GM12878 (cell line): ENCODE results near the gene FAM171A1. TPM values are rescaled to one million over a fixed set of nuclear protein-coding genes. Genes with fewer than 3 reads are reported as not detected.

Experiments used
- ATAC-seq: fragments of 200-7000 bp; cut with Tn5 transposase; 3 replicates; pipeline ENCODE4 v1.9.1; 2020; ENCODE audit warnings: mild to moderate bottlenecking, moderate library complexity
- BruUV-seq: library from RNA; stranded (reverse); fragments of 400-500 nt; replicated peaks from 2 replicates; lab custom pipeline; 2021; lab: Mats Ljungman, UMichigan
- CTCF ChIA-PET: fragments of 300-600 bp; sonication (Branson Sonifier 250); formaldehyde crosslinking; extraction: SDS; loops from one replicate; lab custom pipeline; 2021; ENCODE audit warnings: inconsistent platforms; lab: Yijun Ruan, JAX
- POLR2A ChIA-PET: fragments of 350-600 bp; formaldehyde crosslinking; extraction: SDS; loops from one replicate; lab custom pipeline; 2021; ENCODE audit warnings: inconsistent platforms; lab: Charles Lee
- RAD21 ChIA-PET: fragments of 300-600 bp; sonication (Branson Sonifier 250); formaldehyde crosslinking; loops from one replicate; lab custom pipeline; 2023; ENCODE audit warnings: antibody characterized with exemption; ENCODE audit not compliant: unreplicated experiment; lab: Charles Lee
- SMC1A ChIA-PET: fragments of 300-600 bp; sonication (Branson Sonifier 250); formaldehyde crosslinking; loops from one replicate; lab custom pipeline; 2023; ENCODE audit not compliant: unreplicated experiment, uncharacterized antibody; lab: Charles Lee
- DNase-seq: peaks from one replicate; pipeline ENCODE4 v3.0.0-alpha.2; 2011; ENCODE audit warnings: low read depth, low spot score
- FAIRE-seq: peaks from 3 replicates; lab custom pipeline; 2011; peaks lifted over from hg19 to GRCh38; lab: Jason Lieb, UNC
- H2AFZ ChIP-seq: 2 replicates; pipeline ENCODE4 v1.6.0; 2011; ENCODE audit warnings: low read depth, low read length, control low read depth; ENCODE audit not compliant: control insufficient read depth
- H3K27ac ChIP-seq: 2 replicates; pipeline ENCODE4 v1.5.1; 2011; ENCODE audit warnings: control low read depth; ENCODE audit not compliant: control insufficient read depth, insufficient read depth
- H3K27me3 ChIP-seq, 2 experiments: replicated peaks in 1 of 2; 2 replicates each; pipeline versions ENCODE4 v1.6.0 to v1.6.1; 2011; ENCODE audit warnings: low read length in 1 of 2; ENCODE audit not compliant: control insufficient read depth in 2 of 2, insufficient read depth in 2 of 2
- H3K36me3 ChIP-seq, 2 experiments: 2 replicates each; pipeline ENCODE4 v1.5.1; 2011; ENCODE audit warnings: low read length in 1 of 2; ENCODE audit not compliant: control insufficient read depth in 2 of 2, insufficient read depth in 2 of 2
- H3K4me1 ChIP-seq: 2 replicates; pipeline ENCODE4 v1.6.1; 2011; ENCODE audit warnings: mild to moderate bottlenecking, low read length, moderate library complexity, mixed read lengths; ENCODE audit not compliant: control insufficient read depth, insufficient read depth
- H3K4me2 ChIP-seq: 2 replicates; pipeline ENCODE4 v1.6.0; 2011; ENCODE audit warnings: control low read depth; ENCODE audit not compliant: control insufficient read depth, insufficient read depth
- H3K4me3 ChIP-seq: fragments of 200-600 bp; sonication (generic); 2 replicates; pipeline ENCODE4 v1.5.1; 2016
- H3K79me2 ChIP-seq: 2 replicates; pipeline ENCODE4 v1.6.0; 2011; ENCODE audit warnings: low read length; ENCODE audit not compliant: control insufficient read depth, insufficient read depth
- H3K9ac ChIP-seq: 2 replicates; pipeline ENCODE4 v1.8.0; 2011; ENCODE audit warnings: low read length, control low read depth, mixed read lengths; ENCODE audit not compliant: control insufficient read depth, insufficient read depth
- H3K9me3 ChIP-seq: replicated peaks from 3 replicates; pipeline ENCODE4 v1.5.1; 2011; ENCODE audit warnings: mild to moderate bottlenecking, low read length; ENCODE audit not compliant: control insufficient read depth, insufficient read depth
- H4K20me1 ChIP-seq: 2 replicates; pipeline ENCODE4 v1.6.0; 2011; ENCODE audit not compliant: control insufficient read depth, insufficient read depth
- EP300 ChIP-seq, 2 experiments: fragments of 150-350 bp in 1 of 2; IDR thresholded peaks; 2 replicates each; pipeline ENCODE4 v1.6.1; 2011 to 2012; ENCODE audit warnings: low read depth in 2 of 2, low read length in 2 of 2, borderline replicate concordance in 1 of 2, improper control_type of control experiment in 1 of 2, inconsistent platforms in 1 of 2; ENCODE audit not compliant: control insufficient read depth in 1 of 2
- FOS ChIP-seq: IDR thresholded peaks from 3 replicates; pipeline ENCODE4 v1.6.1; 2011; ENCODE audit warnings: borderline replicate concordance; ENCODE audit not compliant: insufficient read length; ENCODE audit errors: extremely low read depth
- GATAD2B ChIP-seq: fragments of 450-650 bp; conservative IDR thresholded peaks from 2 replicates; pipeline ENCODE4 v1.6.1; 2017; ENCODE audit warnings: low read depth, mild to moderate bottlenecking, moderate library complexity
- RBBP5 ChIP-seq: fragments of 200-600 bp; sonication (generic); conservative IDR thresholded peaks from 2 replicates; pipeline ENCODE4 v1.6.1; 2016
- SMARCA5 ChIP-seq: fragments of 450-650 bp; IDR thresholded peaks from 2 replicates; pipeline ENCODE4 v1.6.1; 2017; ENCODE audit warnings: mild to moderate bottlenecking
- TBL1XR1 ChIP-seq: IDR thresholded peaks from 2 replicates; pipeline ENCODE4 v1.6.1; 2012; ENCODE audit warnings: low read depth, low read length, improper control_type of control experiment
- WGBS: methylation state at CpG from one replicate; pipeline ENCODE4 v1.1.6; 2016; ENCODE audit warnings: low lambda C conversion rate; ENCODE audit not compliant: insufficient replicate concordance, insufficient coverage; ENCODE audit errors: missing lambda C conversion rate; 5-methylcytosine and 5-hydroxymethylcytosine counted together
- in situ Hi-C: fragments of 300-500 bp; cut with MboI; formaldehyde crosslinking; loops from 9 replicates; pipeline ENCODE4 v1.14.3; 2018; ENCODE audit warnings: mixed read lengths
- intact Hi-C: fragments of 100-400 bp; cut with micrococcal nuclease; formaldehyde crosslinking; loops from one replicate; pipeline ENCODE4 v1.14.2; 2022; ENCODE audit not compliant: unreplicated experiment
- polyA plus RNA-seq, 11 experiments: library from polyadenylated mRNA; depleted of rRNA in 4 of 11; unstranded in 6 of 11; stranded (reverse) in 5 of 11; fragments of >200 nt; fragmentation: Nextera tagmentation in 4 of 11; fragmentation: Illumina TruSeq in 1 of 11; extraction: Ambion mirVana in 4 of 11; extraction: Trizol in 1 of 11; gene quantifications; 1 replicate in 1 of 11; 2 replicates in 10 of 11; pipeline versions ENCODE4 v1.2.1 to v1.2.3, GENCODE V29; 2011 to 2016; ENCODE audit warnings: inconsistent platforms in 2 of 11, missing spikeins in 2 of 11, low read depth in 1 of 11
- total RNA-seq, 4 experiments: library from RNA; depleted of rRNA in 3 of 4; stranded (reverse); fragments of >200 nt in 3 of 4; fragmentation: Illumina TruSeq in 1 of 4; extraction: Trizol in 1 of 4; gene quantifications; 2 replicates each; pipeline versions ENCODE4 v1.2.1 to v1.2.3, GENCODE V29; 2013 to 2021
- TF ChIP-seq, protein P1 (sequence below): fragments of 450-650 bp; IDR thresholded peaks from 2 replicates; pipeline ENCODE4 v1.6.1; 2016; ENCODE audit warnings: mild to moderate bottlenecking
- TF ChIP-seq, protein P2 (sequence below): fragments of 150-350 bp; IDR thresholded peaks from 2 replicates; pipeline ENCODE4 v1.6.1; 2016; ENCODE audit warnings: low read depth, low read length
- TF ChIP-seq, protein P3 (sequence below): fragments of 450-650 bp; IDR thresholded peaks from 2 replicates; pipeline ENCODE4 v1.6.1; 2014; ENCODE audit warnings: mild to moderate bottlenecking
- TF ChIP-seq, protein P4 (sequence below): IDR thresholded peaks from 2 replicates; pipeline ENCODE4 v1.6.1; 2011; ENCODE audit warnings: borderline replicate concordance, low read depth, mild to moderate bottlenecking, moderate library complexity, low read length; ENCODE audit not compliant: insufficient read depth, poor library complexity, severe bottlenecking
- TF ChIP-seq, protein P5 (sequence below): fragments of 450-650 bp; IDR thresholded peaks from 2 replicates; pipeline ENCODE4 v1.6.1; 2017; ENCODE audit warnings: antibody characterized with exemption, mild to moderate bottlenecking, moderate library complexity

Gene FAM171A1
- total and polyA plus RNA-seq, 10 of the 15 experiments (the other 5 are each of a cell fraction or from before 2014, with no cell fraction given): 0.05 to 0.28 (median 0.10) TPM; not detected in 1

DNA sequence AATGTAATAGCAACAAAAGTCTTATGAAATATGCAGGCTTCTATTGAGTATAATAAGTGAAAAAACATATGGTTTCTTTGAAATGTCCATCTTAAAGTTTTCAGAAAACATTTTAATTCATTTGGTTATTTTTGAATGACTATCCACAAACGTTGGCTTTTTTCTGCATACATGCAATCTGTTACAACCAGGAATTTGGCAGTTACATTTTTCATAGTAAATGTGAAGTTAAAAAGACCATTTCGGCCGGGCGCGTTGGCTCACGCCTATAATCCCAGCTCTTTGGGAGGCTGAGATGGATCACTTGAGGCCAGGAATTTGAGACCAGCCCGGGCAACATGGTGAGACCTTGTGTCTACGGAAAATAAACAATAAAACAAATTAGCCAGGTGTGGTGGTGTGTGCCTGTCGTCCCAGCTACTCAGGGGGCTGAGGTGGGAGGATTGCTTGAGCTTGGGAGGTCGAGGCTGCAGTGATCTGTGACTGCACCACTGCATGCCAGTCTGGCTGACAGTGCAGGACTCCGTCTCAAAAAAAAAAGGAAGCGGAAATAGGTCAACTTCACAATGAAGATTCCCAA, 128.7 kb downstream of the FAM171A1 start:
- POLR2A ChIA-PET: no interaction called here
- Histone ChIP-seq H3K9ac (no peak overlapping the region), H3K4me3 (no peak overlapping the region), H3K79me2 (no peaks in the 10 kb centered on the region), H3K9me3 (no peaks in the 10 kb centered on the region), H3K36me3 (no peaks in the 10 kb centered on the region), H4K20me1 (no peaks in the 10 kb centered on the region), H3K4me1 (no peaks in the 10 kb centered on the region), H3K4me2 (no peak overlapping the region), H3K27ac (no peak overlapping the region), H2AFZ (no peak overlapping the region), H3K27me3 (no peaks in the 10 kb centered on the region)
- no peak for DNase-seq
- SMC1A ChIA-PET: interaction anchor here (1.4 kb wide), 1 partner anchor 12 kb away, joined by 5 read pairs; no protein-coding TSS in a partner anchor
- CTCF ChIA-PET: no interaction called here
- no TSS peak for BruUV-seq
- RAD21 ChIA-PET: no interaction called here
- no peak for ATAC-seq
- in situ Hi-C loops: no loop called here
- 35% methylated on average over 12 of the region's 12 CpGs for WGBS
- intact Hi-C loops: no loop called here
- no peak for FAIRE-seq
- TF ChIP-seq SMARCA5: no peak
- TF ChIP-seq TBL1XR1: no peak
- TF ChIP-seq, protein P1, sequence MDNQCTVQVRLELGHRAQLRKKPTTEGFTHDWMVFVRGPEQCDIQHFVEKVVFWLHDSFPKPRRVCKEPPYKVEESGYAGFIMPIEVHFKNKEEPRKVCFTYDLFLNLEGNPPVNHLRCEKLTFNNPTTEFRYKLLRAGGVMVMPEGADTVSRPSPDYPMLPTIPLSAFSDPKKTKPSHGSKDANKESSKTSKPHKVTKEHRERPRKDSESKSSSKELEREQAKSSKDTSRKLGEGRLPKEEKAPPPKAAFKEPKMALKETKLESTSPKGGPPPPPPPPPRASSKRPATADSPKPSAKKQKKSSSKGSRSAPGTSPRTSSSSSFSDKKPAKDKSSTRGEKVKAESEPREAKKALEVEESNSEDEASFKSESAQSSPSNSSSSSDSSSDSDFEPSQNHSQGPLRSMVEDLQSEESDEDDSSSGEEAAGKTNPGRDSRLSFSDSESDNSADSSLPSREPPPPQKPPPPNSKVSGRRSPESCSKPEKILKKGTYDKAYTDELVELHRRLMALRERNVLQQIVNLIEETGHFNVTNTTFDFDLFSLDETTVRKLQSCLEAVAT: no peak
- no peak for TF ChIP-seq FOS
- TF ChIP-seq GATAD2B: no peak
- TF ChIP-seq, protein P2, sequence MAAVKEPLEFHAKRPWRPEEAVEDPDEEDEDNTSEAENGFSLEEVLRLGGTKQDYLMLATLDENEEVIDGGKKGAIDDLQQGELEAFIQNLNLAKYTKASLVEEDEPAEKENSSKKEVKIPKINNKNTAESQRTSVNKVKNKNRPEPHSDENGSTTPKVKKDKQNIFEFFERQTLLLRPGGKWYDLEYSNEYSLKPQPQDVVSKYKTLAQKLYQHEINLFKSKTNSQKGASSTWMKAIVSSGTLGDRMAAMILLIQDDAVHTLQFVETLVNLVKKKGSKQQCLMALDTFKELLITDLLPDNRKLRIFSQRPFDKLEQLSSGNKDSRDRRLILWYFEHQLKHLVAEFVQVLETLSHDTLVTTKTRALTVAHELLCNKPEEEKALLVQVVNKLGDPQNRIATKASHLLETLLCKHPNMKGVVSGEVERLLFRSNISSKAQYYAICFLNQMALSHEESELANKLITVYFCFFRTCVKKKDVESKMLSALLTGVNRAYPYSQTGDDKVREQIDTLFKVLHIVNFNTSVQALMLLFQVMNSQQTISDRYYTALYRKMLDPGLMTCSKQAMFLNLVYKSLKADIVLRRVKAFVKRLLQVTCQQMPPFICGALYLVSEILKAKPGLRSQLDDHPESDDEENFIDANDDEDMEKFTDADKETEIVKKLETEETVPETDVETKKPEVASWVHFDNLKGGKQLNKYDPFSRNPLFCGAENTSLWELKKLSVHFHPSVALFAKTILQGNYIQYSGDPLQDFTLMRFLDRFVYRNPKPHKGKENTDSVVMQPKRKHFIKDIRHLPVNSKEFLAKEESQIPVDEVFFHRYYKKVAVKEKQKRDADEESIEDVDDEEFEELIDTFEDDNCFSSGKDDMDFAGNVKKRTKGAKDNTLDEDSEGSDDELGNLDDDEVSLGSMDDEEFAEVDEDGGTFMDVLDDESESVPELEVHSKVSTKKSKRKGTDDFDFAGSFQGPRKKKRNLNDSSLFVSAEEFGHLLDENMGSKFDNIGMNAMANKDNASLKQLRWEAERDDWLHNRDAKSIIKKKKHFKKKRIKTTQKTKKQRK: no peak
- TF ChIP-seq, protein P3, sequence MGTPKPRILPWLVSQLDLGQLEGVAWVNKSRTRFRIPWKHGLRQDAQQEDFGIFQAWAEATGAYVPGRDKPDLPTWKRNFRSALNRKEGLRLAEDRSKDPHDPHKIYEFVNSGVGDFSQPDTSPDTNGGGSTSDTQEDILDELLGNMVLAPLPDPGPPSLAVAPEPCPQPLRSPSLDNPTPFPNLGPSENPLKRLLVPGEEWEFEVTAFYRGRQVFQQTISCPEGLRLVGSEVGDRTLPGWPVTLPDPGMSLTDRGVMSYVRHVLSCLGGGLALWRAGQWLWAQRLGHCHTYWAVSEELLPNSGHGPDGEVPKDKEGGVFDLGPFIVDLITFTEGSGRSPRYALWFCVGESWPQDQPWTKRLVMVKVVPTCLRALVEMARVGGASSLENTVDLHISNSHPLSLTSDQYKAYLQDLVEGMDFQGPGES: no peak
- no peak for TF ChIP-seq RBBP5
- TF ChIP-seq, protein P4, sequence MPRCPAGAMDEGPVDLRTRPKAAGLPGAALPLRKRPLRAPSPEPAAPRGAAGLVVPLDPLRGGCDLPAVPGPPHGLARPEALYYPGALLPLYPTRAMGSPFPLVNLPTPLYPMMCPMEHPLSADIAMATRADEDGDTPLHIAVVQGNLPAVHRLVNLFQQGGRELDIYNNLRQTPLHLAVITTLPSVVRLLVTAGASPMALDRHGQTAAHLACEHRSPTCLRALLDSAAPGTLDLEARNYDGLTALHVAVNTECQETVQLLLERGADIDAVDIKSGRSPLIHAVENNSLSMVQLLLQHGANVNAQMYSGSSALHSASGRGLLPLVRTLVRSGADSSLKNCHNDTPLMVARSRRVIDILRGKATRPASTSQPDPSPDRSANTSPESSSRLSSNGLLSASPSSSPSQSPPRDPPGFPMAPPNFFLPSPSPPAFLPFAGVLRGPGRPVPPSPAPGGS: no peak
- TF ChIP-seq EP300 (IDR thresholded peaks at IDR 0.05; ENCODE audit: borderline replicate concordance in 1 of 2, control insufficient read depth in 1 of 2, low read depth in 2 of 2, low read length in 2 of 2): no peak
- TF ChIP-seq, protein P5, sequence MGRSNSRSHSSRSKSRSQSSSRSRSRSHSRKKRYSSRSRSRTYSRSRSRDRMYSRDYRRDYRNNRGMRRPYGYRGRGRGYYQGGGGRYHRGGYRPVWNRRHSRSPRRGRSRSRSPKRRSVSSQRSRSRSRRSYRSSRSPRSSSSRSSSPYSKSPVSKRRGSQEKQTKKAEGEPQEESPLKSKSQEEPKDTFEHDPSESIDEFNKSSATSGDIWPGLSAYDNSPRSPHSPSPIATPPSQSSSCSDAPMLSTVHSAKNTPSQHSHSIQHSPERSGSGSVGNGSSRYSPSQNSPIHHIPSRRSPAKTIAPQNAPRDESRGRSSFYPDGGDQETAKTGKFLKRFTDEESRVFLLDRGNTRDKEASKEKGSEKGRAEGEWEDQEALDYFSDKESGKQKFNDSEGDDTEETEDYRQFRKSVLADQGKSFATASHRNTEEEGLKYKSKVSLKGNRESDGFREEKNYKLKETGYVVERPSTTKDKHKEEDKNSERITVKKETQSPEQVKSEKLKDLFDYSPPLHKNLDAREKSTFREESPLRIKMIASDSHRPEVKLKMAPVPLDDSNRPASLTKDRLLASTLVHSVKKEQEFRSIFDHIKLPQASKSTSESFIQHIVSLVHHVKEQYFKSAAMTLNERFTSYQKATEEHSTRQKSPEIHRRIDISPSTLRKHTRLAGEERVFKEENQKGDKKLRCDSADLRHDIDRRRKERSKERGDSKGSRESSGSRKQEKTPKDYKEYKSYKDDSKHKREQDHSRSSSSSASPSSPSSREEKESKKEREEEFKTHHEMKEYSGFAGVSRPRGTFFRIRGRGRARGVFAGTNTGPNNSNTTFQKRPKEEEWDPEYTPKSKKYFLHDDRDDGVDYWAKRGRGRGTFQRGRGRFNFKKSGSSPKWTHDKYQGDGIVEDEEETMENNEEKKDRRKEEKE: no peak
